Nephron progenitor cell (in vitro differentiated cells): ENCODE measurements around the gene PSMD3.

Experiments
- DNase-seq: peaks from one replicate; pipeline ENCODE4 v3.0.0; 2021
- H3K27ac Mint-ChIP-seq: 2 replicates; pipeline ENCODE4 v1.8.0; 2021; ENCODE audit warnings: mild to moderate bottlenecking, moderate library complexity, mixed read lengths
- H3K27me3 Mint-ChIP-seq: 2 replicates; pipeline ENCODE4 v1.8.0; 2021; ENCODE audit warnings: mild to moderate bottlenecking, low read depth, mixed read lengths; ENCODE audit not compliant: poor library complexity
- H3K36me3 Mint-ChIP-seq: 2 replicates; pipeline ENCODE4 v1.8.0; 2021; ENCODE audit warnings: low read depth, mixed read lengths
- H3K4me1 Mint-ChIP-seq: 2 replicates; pipeline ENCODE4 v1.8.0; 2021; ENCODE audit warnings: mixed read lengths
- H3K4me3 Mint-ChIP-seq: 2 replicates; pipeline ENCODE4 v1.8.0; 2021; ENCODE audit warnings: mild to moderate bottlenecking, moderate library complexity, mixed read lengths
- H3K9me3 Mint-ChIP-seq: 2 replicates; pipeline ENCODE4 v1.8.0; 2021; ENCODE audit warnings: mild to moderate bottlenecking, moderate library complexity, mixed read lengths
- CTCF ChIP-seq: fragments of 200-600 bp; sonication (generic); IDR thresholded peaks from 2 replicates; pipeline ENCODE4 v1.5.0; 2021; ENCODE audit warnings: antibody characterized with exemption

Gene PSMD3

GRCh38 chr17:40033339-40033738, 52.7 kb downstream of the PSMD3 start:
- H3K27ac Mint-ChIP-seq, result no peak overlapping the region
- H3K36me3 Mint-ChIP-seq, result peaks cover 54% of the 10 kb centered on the region
- H3K4me3 Mint-ChIP-seq, result no peak overlapping the region
- no peak for TF ChIP-seq CTCF
- no peaks in the 10 kb centered on the region for H3K27me3 Mint-ChIP-seq
- H3K9me3 Mint-ChIP-seq, result no peaks in the 10 kb centered on the region
- no peak for DNase-seq
- H3K4me1 Mint-ChIP-seq, result peaks cover 11% of the 10 kb centered on the region

- no peak for DNase-seq
- H3K4me3 Mint-ChIP-seq, result no peak overlapping the region
- no peak overlapping the region for H3K27ac Mint-ChIP-seq
- peaks cover 52% of the 10 kb centered on the region for H3K36me3 Mint-ChIP-seq
- no peaks in the 10 kb centered on the region for H3K27me3 Mint-ChIP-seq
- TF ChIP-seq CTCF, result no peak
- peaks cover 22% of the 10 kb centered on the region for H3K4me1 Mint-ChIP-seq
- no peaks in the 10 kb centered on the region for H3K9me3 Mint-ChIP-seq
These were observed 54.0 kb downstream of the PSMD3 start for GRCh38 chr17:40034426-40035161.

- Mint-ChIP-seq H3K27me3 (no peaks in the 10 kb centered on the region), H3K4me1 (peaks cover 22% of the 10 kb centered on the region), H3K9me3 (no peaks in the 10 kb centered on the region), H3K4me3 (no peak overlapping the region), H3K27ac (no peak overlapping the region), H3K36me3 (peaks cover 48% of the 10 kb centered on the region)
- DNase-seq, result peak; percentile 74
- peak; percentile 71 for TF ChIP-seq CTCF
These were observed 54.6 kb downstream of the PSMD3 start for GRCh38 chr17:40035162-40035559.

GRCh38 chr17:40038882-40039513, 58.4 kb downstream of the PSMD3 start:
- H3K4me3 Mint-ChIP-seq, result no peak overlapping the region
- peak; percentile 36 for DNase-seq

GRCh38 chr17:40041196-40041595, 60.6 kb downstream of the PSMD3 start:
- no peaks in the 10 kb centered on the region for H3K27me3 Mint-ChIP-seq
- H3K4me3 Mint-ChIP-seq, result no peak overlapping the region
- no peaks in the 10 kb centered on the region for H3K9me3 Mint-ChIP-seq
- no peak overlapping the region for H3K27ac Mint-ChIP-seq
- no peak for TF ChIP-seq CTCF
- DNase-seq, result no peak
- H3K4me1 Mint-ChIP-seq, result peaks cover 11% of the 10 kb centered on the region
- peaks cover 41% of the 10 kb centered on the region for H3K36me3 Mint-ChIP-seq

More at GRCh38 chr17:40038882-40039513, 58.4 kb downstream of the PSMD3 start:
- Mint-ChIP-seq H3K27ac (no peak overlapping the region), H3K27me3 (no peaks in the 10 kb centered on the region), H3K36me3 (peaks cover 33% of the 10 kb centered on the region), H3K4me1 (peaks cover 22% of the 10 kb centered on the region), H3K9me3 (no peaks in the 10 kb centered on the region)
- TF ChIP-seq CTCF, result peak; percentile 37
